CD4-positive, CD25-positive, alpha-beta regulatory T cell (primary cell): Measurements from ENCODE around the gene SETBP1. TPM values are rescaled to one million over a fixed set of nuclear protein-coding genes. Genes with fewer than 3 reads are reported as not detected.

ENCODE experiments used
- ATAC-seq, 2 donors: fragments of 150-1000 bp; cut with Tn5 transposase; one replicate each; pipeline ENCODE4 v1.10.0; 2021; ENCODE audit warnings: low read depth in 2 of 2, moderate number of reproducible peaks in 2 of 2, moderate library complexity in 1 of 2
- DNase-seq, 3 donors: peaks; one replicate each; pipeline versions ENCODE4 v3.0.0 to v3.0.0-alpha.2; 2012 to 2022; ENCODE audit warnings: mixed read lengths in 1 of 3
- H3K27ac ChIP-seq: one replicate; pipeline ENCODE4 v1.7.0; 2013; ENCODE audit warnings: mild to moderate bottlenecking, low read length; ENCODE audit not compliant: insufficient read depth, poor library complexity, severe bottlenecking
- H3K27me3 ChIP-seq: one replicate; pipeline ENCODE4 v1.7.0; 2013; ENCODE audit warnings: low read length; ENCODE audit not compliant: control insufficient read depth, insufficient read depth
- H3K36me3 ChIP-seq: one replicate; pipeline ENCODE4 v1.7.0; 2013; ENCODE audit warnings: mild to moderate bottlenecking, low read length, moderate library complexity; ENCODE audit not compliant: control insufficient read depth, insufficient read depth
- H3K4me1 ChIP-seq: 2 replicates; pipeline ENCODE4 v1.7.0; 2013; ENCODE audit warnings: mild to moderate bottlenecking, low read length; ENCODE audit not compliant: insufficient read depth, control insufficient read depth, poor library complexity, severe bottlenecking
- H3K4me3 ChIP-seq: one replicate; pipeline ENCODE4 v1.7.0; 2013; ENCODE audit warnings: low read depth, mild to moderate bottlenecking, low read length, moderate library complexity
- H3K9me3 ChIP-seq, 2 experiments: 1 replicate in 1 of 2; 2 replicates in 1 of 2; pipeline ENCODE4 v1.7.0; 2013; ENCODE audit warnings: low read length in 2 of 2, mild to moderate bottlenecking in 1 of 2, moderate library complexity in 1 of 2; ENCODE audit not compliant: control insufficient read depth in 2 of 2
- H3K27ac Mint-ChIP-seq, 3 donors: one replicate each; pipeline ENCODE4 v1.8.0; 2020 to 2022; ENCODE audit warnings: mild to moderate bottlenecking in 3 of 3, mixed read lengths in 3 of 3, moderate library complexity in 2 of 3
- H3K27me3 Mint-ChIP-seq: one replicate; pipeline ENCODE4 v1.8.0; 2022; ENCODE audit warnings: mild to moderate bottlenecking, mixed read lengths
- H3K36me3 Mint-ChIP-seq: one replicate; pipeline ENCODE4 v1.8.0; 2020; ENCODE audit warnings: mixed read lengths
- H3K4me1 Mint-ChIP-seq, 4 donors: one replicate each; pipeline ENCODE4 v1.8.0; 2020 to 2022; ENCODE audit warnings: mixed read lengths in 4 of 4, mild to moderate bottlenecking in 1 of 4
- H3K4me3 Mint-ChIP-seq, 4 donors: one replicate each; pipeline ENCODE4 v1.8.0; 2020 to 2022; ENCODE audit warnings: mild to moderate bottlenecking in 4 of 4, mixed read lengths in 4 of 4, moderate library complexity in 3 of 4
- H3K9me3 Mint-ChIP-seq, 7 donors: one replicate each; pipeline ENCODE4 v1.8.0; 2020 to 2022; ENCODE audit warnings: mixed read lengths in 7 of 7, mild to moderate bottlenecking in 3 of 7, moderate library complexity in 2 of 7
- polyA plus RNA-seq, 4 donors: library from polyadenylated mRNA; unstranded; fragments of 300-500 nt; fragmentation: Illumina TruSeq; gene quantifications; one replicate each; pipeline ENCODE4 v1.2.3, GENCODE V29; 2021
- total RNA-seq: library from RNA; stranded (reverse); gene quantifications from one replicate; pipeline ENCODE4 v1.2.3, GENCODE V29; 2022

The SETBP1 gene
- total and polyA plus RNA-seq, 5 donors from 2014 or later, result 0.32 to 1.6 (median 0.38) TPM; not detected in 2

GRCh38 chr18:44803019-44803650 is 122.4 kb downstream of the SETBP1 start:
- H3K27ac ChIP-seq, result no peak overlapping the region
- Mint-ChIP-seq H3K4me3 (no peak overlapping the region), H3K4me1 (peaks cover 0 to 6% (median 4%) of the 10 kb centered on the region in 4 donors), H3K27ac (no peak overlapping the region), H3K27me3 (no peaks in the 10 kb centered on the region), H3K36me3 (no peaks in the 10 kb centered on the region), H3K9me3 (peaks cover 0 to 2% (median 0%) of the 10 kb centered on the region in 7 donors)
- ATAC-seq (no peak), DNase-seq (no peak)
- no peaks in the 10 kb centered on the region for H3K27me3 ChIP-seq
- no peaks in the 10 kb centered on the region for H3K9me3 ChIP-seq
- no peaks in the 10 kb centered on the region for H3K4me1 ChIP-seq
- no peaks in the 10 kb centered on the region for H3K36me3 ChIP-seq
- no peak overlapping the region for H3K4me3 ChIP-seq

- no peak for DNase-seq
- ATAC-seq, result no peak
- H3K36me3 Mint-ChIP-seq, result no peaks in the 10 kb centered on the region
- H3K4me3 Mint-ChIP-seq, result no peak overlapping the region
- H3K9me3 Mint-ChIP-seq, result peaks cover 0 to 2% (median 0%) of the 10 kb centered on the region in 7 donors
- Histone ChIP-seq H3K27ac (no peak overlapping the region), H3K36me3 (no peaks in the 10 kb centered on the region), H3K4me1 (no peaks in the 10 kb centered on the region), H3K9me3 (no peaks in the 10 kb centered on the region), H3K4me3 (no peak overlapping the region), H3K27me3 (no peaks in the 10 kb centered on the region)
- no peak overlapping the region for H3K27ac Mint-ChIP-seq
- peaks cover 0 to 6% (median 4%) of the 10 kb centered on the region in 4 donors for H3K4me1 Mint-ChIP-seq
- H3K27me3 Mint-ChIP-seq, result no peaks in the 10 kb centered on the region
These were observed 123.3 kb downstream of the SETBP1 start for GRCh38 chr18:44804033-44804432.

GRCh38 chr18:44805176-44805575 is 124.5 kb downstream of the SETBP1 start:
- no peak for DNase-seq
- no peak for ATAC-seq
- H3K27me3 Mint-ChIP-seq, result no peaks in the 10 kb centered on the region
- Histone ChIP-seq H3K9me3 (no peaks in the 10 kb centered on the region), H3K27me3 (no peaks in the 10 kb centered on the region), H3K27ac (no peak overlapping the region), H3K4me1 (no peaks in the 10 kb centered on the region), H3K36me3 (no peaks in the 10 kb centered on the region), H3K4me3 (no peak overlapping the region)
- H3K27ac Mint-ChIP-seq, result no peak overlapping the region
- no peaks in the 10 kb centered on the region for H3K36me3 Mint-ChIP-seq
- no peak overlapping the region for H3K4me3 Mint-ChIP-seq
- peaks cover 0 to 6% (median 4%) of the 10 kb centered on the region in 4 donors for H3K4me1 Mint-ChIP-seq
- H3K9me3 Mint-ChIP-seq, result peaks cover 0 to 2% (median 0%) of the 10 kb centered on the region in 7 donors

- no peak overlapping the region for H3K4me3 ChIP-seq
- H3K27ac ChIP-seq, result no peak overlapping the region
- Mint-ChIP-seq H3K4me1 (peaks cover 0 to 6% (median 4%) of the 10 kb centered on the region in 4 donors), H3K4me3 (no peak overlapping the region), H3K36me3 (no peaks in the 10 kb centered on the region), H3K27ac (no peak overlapping the region), H3K27me3 (no peaks in the 10 kb centered on the region), H3K9me3 (peaks cover 0 to 2% (median 0%) of the 10 kb centered on the region in 7 donors)
- no peaks in the 10 kb centered on the region for H3K4me1 ChIP-seq
- no peaks in the 10 kb centered on the region for H3K27me3 ChIP-seq
- H3K36me3 ChIP-seq, result no peaks in the 10 kb centered on the region
- H3K9me3 ChIP-seq, result no peaks in the 10 kb centered on the region
- ATAC-seq, result no peak
- peak in 1 of 3 donors; percentile 10 for DNase-seq
These were observed 125.0 kb downstream of the SETBP1 start for GRCh38 chr18:44805643-44806042.

GRCh38 chr18:44807766-44808165 is 127.1 kb downstream of the SETBP1 start:
- no peaks in the 10 kb centered on the region for H3K4me1 ChIP-seq
- no peaks in the 10 kb centered on the region for H3K27me3 ChIP-seq
- Mint-ChIP-seq H3K27ac (no peak overlapping the region), H3K9me3 (peaks cover 0 to 2% (median 0%) of the 10 kb centered on the region in 7 donors), H3K27me3 (no peaks in the 10 kb centered on the region), H3K4me1 (peaks cover 0 to 6% (median 4%) of the 10 kb centered on the region in 4 donors), H3K4me3 (no peak overlapping the region), H3K36me3 (no peaks in the 10 kb centered on the region)
- no peak for ATAC-seq
- no peak for DNase-seq
- H3K4me3 ChIP-seq, result no peak overlapping the region
- no peak overlapping the region for H3K27ac ChIP-seq
- no peaks in the 10 kb centered on the region for H3K9me3 ChIP-seq
- H3K36me3 ChIP-seq, result no peaks in the 10 kb centered on the region

- Histone ChIP-seq H3K4me3 (no peak overlapping the region), H3K9me3 (no peaks in the 10 kb centered on the region), H3K36me3 (no peaks in the 10 kb centered on the region), H3K27me3 (no peaks in the 10 kb centered on the region), H3K27ac (no peak overlapping the region), H3K4me1 (no peaks in the 10 kb centered on the region)
- Mint-ChIP-seq H3K4me1 (peaks cover 0 to 2% (median 0%) of the 10 kb centered on the region in 4 donors), H3K4me3 (no peak overlapping the region), H3K27ac (no peak overlapping the region), H3K27me3 (no peaks in the 10 kb centered on the region), H3K36me3 (no peaks in the 10 kb centered on the region), H3K9me3 (peaks cover 0 to 2% (median 0%) of the 10 kb centered on the region in 7 donors)
- DNase-seq, result no peak
- no peak for ATAC-seq
These were observed 131.0 kb downstream of the SETBP1 start for GRCh38 chr18:44811572-44812125.

GRCh38 chr18:44812426-44812825 is 131.7 kb downstream of the SETBP1 start:
- Mint-ChIP-seq H3K36me3 (no peaks in the 10 kb centered on the region), H3K27me3 (no peaks in the 10 kb centered on the region), H3K4me3 (no peak overlapping the region), H3K4me1 (peaks cover 0 to 2% (median 0%) of the 10 kb centered on the region in 4 donors), H3K27ac (no peak overlapping the region), H3K9me3 (peaks cover 0 to 3% (median 0%) of the 10 kb centered on the region in 7 donors)
- Histone ChIP-seq H3K36me3 (no peaks in the 10 kb centered on the region), H3K4me3 (no peak overlapping the region), H3K4me1 (no peaks in the 10 kb centered on the region), H3K9me3 (no peaks in the 10 kb centered on the region), H3K27me3 (no peaks in the 10 kb centered on the region), H3K27ac (no peak overlapping the region)
- DNase-seq (no peak), ATAC-seq (no peak)

- ATAC-seq (no peak), DNase-seq (no peak)
- Mint-ChIP-seq H3K9me3 (peaks cover 0 to 2% (median 0%) of the 10 kb centered on the region in 7 donors), H3K27me3 (no peaks in the 10 kb centered on the region), H3K4me1 (peaks cover under 1 to 2% (median under 1%) of the 10 kb centered on the region in 4 donors), H3K27ac (no peak overlapping the region), H3K4me3 (no peak overlapping the region), H3K36me3 (no peaks in the 10 kb centered on the region)
- no peaks in the 10 kb centered on the region for H3K9me3 ChIP-seq
- H3K27me3 ChIP-seq, result no peaks in the 10 kb centered on the region
- no peaks in the 10 kb centered on the region for H3K4me1 ChIP-seq
- H3K4me3 ChIP-seq, result no peak overlapping the region
- H3K27ac ChIP-seq, result no peak overlapping the region
- H3K36me3 ChIP-seq, result no peaks in the 10 kb centered on the region
These were observed 132.9 kb downstream of the SETBP1 start for GRCh38 chr18:44813586-44813985.
